Aorta (tissue), 5 donors: Measurements from ENCODE around the gene ZC2HC1B. TPM values are rescaled to one million over a fixed set of nuclear protein-coding genes. Genes with fewer than 3 reads are reported as not detected.
"Not testable (repeated sequence)": the region's sequence is repeated elsewhere in the genome, so short reads cannot be mapped to it uniquely, and the experiment has no call there.

Source experiments
- ATAC-seq: fragments of 200-7000 bp; cut with Tn5 transposase; one replicate; pipeline ENCODE4 v1.9.1; 2022; ENCODE audit warnings: moderate library complexity; ENCODE audit not compliant: low FRiP score
- DNase-seq, 2 donors: peaks; one replicate each; pipeline ENCODE4 v3.0.0-alpha.2; 2020
- H3K27ac ChIP-seq, 2 donors: one replicate each; pipeline ENCODE4 v1.5.1; 2013; ENCODE audit warnings: low read length in 2 of 2, mild to moderate bottlenecking in 2 of 2, moderate library complexity in 2 of 2, control low read depth in 1 of 2, inconsistent platforms in 1 of 2, low read depth in 1 of 2
- H3K27me3 ChIP-seq, 2 donors: one replicate each; pipeline ENCODE4 v1.6.1; 2013; ENCODE audit warnings: control low read depth in 1 of 2, low read length in 1 of 2, mild to moderate bottlenecking in 1 of 2, moderate library complexity in 1 of 2; ENCODE audit not compliant: insufficient read depth in 2 of 2, control insufficient read depth in 1 of 2
- H3K36me3 ChIP-seq, 2 donors: one replicate each; pipeline ENCODE4 v1.6.1; 2013; ENCODE audit warnings: control low read depth in 1 of 2, low read length in 1 of 2, mild to moderate bottlenecking in 1 of 2; ENCODE audit not compliant: insufficient read depth in 2 of 2, control insufficient read depth in 1 of 2
- H3K4me1 ChIP-seq, 2 donors: one replicate each; pipeline ENCODE4 v1.6.1; 2013; ENCODE audit warnings: low read length in 2 of 2, control low read depth in 1 of 2, mild to moderate bottlenecking in 1 of 2, moderate library complexity in 1 of 2; ENCODE audit not compliant: insufficient read depth in 2 of 2, control insufficient read depth in 1 of 2
- H3K4me3 ChIP-seq, 2 donors: one replicate each; pipeline ENCODE4 v1.5.1; 2013; ENCODE audit warnings: low read length in 2 of 2, control low read depth in 1 of 2, mild to moderate bottlenecking in 1 of 2
- H3K9me3 ChIP-seq: one replicate; pipeline ENCODE4 v1.6.1; 2013; ENCODE audit warnings: mild to moderate bottlenecking, low read length; ENCODE audit not compliant: control insufficient read depth
- WGBS, 2 donors: extraction: QIAGEN DNeasy Blood & Tissue Kit; methylation state at CpG; one replicate each; pipeline ENCODE4 v1.1.7; 2013; 5-methylcytosine and 5-hydroxymethylcytosine counted together
- intact Hi-C, 2 donors: fragments of 100-400 bp; cut with DNase I; formaldehyde crosslinking; loops; one replicate each; pipeline versions ENCODE4 v1.14.2 to v1.15.0; 2022
- polyA plus RNA-seq, 2 donors: library from polyadenylated mRNA; stranded (reverse); fragments of 200-250 nt; gene quantifications; one replicate each; pipeline ENCODE4 v1.2.3, GENCODE V29; 2013
- total RNA-seq, 2 donors: library from RNA; stranded (reverse); fragmentation: NEBNext Ultra II Directional; extraction: Animal tissue kit (Norgen Biotek cat#: 25700); gene quantifications; one replicate each; pipeline ENCODE4 v1.2.1, GENCODE V29; 2021
- donor health status: healthy with polysubstance abuse.
- donor health status: Bipolar disorder and iron deficiency.
- donor health status: DM: no; HTN: no; CAD: no.
- donor health status: DM: no; HTN: no; CAD: no.
- donor health status: DM: yes; HTN: yes; CAD: no.

ZC2HC1B gene
- total and polyA plus RNA-seq, 4 donors = not detected

DNA sequence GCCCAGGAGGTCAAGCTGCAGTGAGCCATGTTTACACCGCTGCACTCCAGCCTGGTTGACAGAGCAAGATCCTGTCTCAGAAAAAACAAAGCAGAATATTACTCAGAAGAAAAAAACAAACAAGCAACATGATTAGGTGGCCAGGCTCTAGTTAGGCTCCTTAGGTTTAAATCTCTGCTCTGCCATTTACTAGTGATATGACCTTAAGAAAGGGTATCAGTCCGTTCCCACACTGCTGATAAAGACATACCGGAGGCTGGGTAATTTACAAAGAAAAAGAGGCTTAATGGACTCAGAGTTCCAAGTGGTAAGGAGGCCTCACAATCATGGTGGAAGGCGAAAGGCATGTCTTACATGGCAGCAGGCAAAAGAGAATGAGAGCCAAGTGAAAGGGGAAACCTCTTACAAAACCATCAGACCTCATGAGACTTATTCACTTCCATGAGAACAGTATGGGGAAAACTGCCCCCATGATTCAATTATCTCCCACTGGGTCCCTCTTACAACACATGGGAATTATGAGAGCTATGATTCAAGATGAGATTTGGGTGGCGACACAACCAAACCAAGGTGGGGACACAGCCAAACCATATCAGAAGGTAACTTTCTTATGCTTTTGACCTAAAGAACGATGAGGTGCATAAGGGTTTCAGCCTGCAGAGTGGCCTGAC is 23.5 kb upstream of the ZC2HC1B start:
- peaks cover 0 to 1% of the 10 kb centered on the region in 2 donors for H3K36me3 ChIP-seq
- no peak overlapping the region for H3K27ac ChIP-seq
- intact Hi-C loops = loop anchor here (5.0 to 10.0 kb wide), 5 partner anchors 163 to 266 kb away; partner anchors contain the start of genes PHACTR2 (in 2 of the 2) and PLAGL1 (in 1 of the 2)
- H3K4me3 ChIP-seq = no peak overlapping the region
- no peaks in the 10 kb centered on the region for H3K9me3 ChIP-seq
- 93 to 96% methylated on average over 6 of the region's 6 CpGs for WGBS, 2 donors
- DNase-seq (no peak), ATAC-seq (no peak)
- peaks cover 0 to 10% of the 10 kb centered on the region in 2 donors for H3K4me1 ChIP-seq
- no peaks in the 10 kb centered on the region for H3K27me3 ChIP-seq

- intact Hi-C loops = loop anchor here (5.0 to 10.0 kb wide), 5 partner anchors 162 to 268 kb away; partner anchors contain the start of genes PHACTR2 (in 2 of the 2) and PLAGL1 (in 1 of the 2)
- 2% methylated on average over 7 of the region's 7 CpGs for WGBS, 2 donors
Measured at GRCh38 chr6:143842461-143842901, 21.8 kb upstream of the ZC2HC1B start.

DNA sequence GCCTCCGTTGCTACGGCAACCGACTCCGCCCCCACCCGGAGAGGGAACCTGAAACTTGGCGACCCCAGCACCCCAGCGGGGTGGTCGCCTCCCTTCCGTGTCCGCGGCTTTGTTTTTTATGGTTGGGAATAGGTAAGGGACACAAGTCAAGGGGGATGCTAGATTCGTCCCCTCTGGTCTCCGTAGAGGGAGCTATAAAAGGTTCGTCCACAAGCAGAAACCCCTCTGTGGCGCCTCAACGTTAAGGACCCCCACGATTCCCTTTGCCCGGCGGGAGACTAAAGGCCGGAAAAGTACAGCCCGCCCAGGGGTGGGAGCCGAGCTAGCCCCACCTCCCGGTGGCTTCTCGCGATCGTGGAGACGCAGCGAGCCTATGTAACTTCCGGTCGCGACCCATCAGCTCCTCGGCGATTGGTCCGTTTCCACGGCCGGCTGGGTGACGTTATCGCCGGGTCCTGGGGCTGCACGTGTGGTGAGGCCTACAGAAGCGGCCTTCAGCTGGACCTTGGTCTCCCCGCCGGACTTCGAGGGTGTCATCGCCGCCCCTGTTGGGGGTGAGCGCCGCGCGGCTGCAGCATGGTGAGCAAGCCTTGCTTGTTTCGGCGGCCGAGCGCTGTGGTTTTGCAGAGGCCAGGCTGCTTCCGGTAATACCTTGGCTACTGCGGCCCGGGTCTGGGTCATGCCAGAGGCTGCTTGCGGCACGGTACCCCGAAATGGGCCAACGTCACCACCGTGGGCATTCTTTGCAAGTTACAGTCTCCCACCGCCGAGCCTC is 21.2 kb upstream of the ZC2HC1B start, which contains the start of gene LTV1:
Gene LTV1 (plus strand): TSS at position 437 of the 775 bp plus-strand sequence. CDS start 140 bp downstream, at position 577.
- 0 to 1% methylated on average over 64 of the region's 64 CpGs for WGBS, 2 donors
- Histone ChIP-seq H3K9me3 (no peaks in the 10 kb centered on the region), H3K4me1 (peaks cover 0 to 10% of the 10 kb centered on the region in 2 donors), H3K27ac (peak within 1 kb of the TSS; percentile 84 to 92), H3K27me3 (no peaks in the 10 kb centered on the region), H3K4me3 (peak within 1 kb of the TSS; percentile 56 to 71), H3K36me3 (peaks cover 0 to 1% of the 10 kb centered on the region in 2 donors)
- intact Hi-C loops = loop anchor here (5.0 to 10.0 kb wide), 5 partner anchors 162 to 268 kb away; partner anchors contain the start of genes PHACTR2 (in 2 of the 2) and PLAGL1 (in 1 of the 2)
- ATAC-seq (peak; percentile 100), DNase-seq (peak; percentile 98)

More at GRCh38 chr6:143842461-143842901, 21.8 kb upstream of the ZC2HC1B start:
- peak; percentile 74 for ATAC-seq
- Histone ChIP-seq H3K9me3 (no peaks in the 10 kb centered on the region), H3K4me1 (peaks cover 0 to 10% of the 10 kb centered on the region in 2 donors), H3K36me3 (peaks cover 0 to 1% of the 10 kb centered on the region in 2 donors), H3K27me3 (no peaks in the 10 kb centered on the region), H3K27ac (peak overlapping the region; percentile 84 to 92), H3K4me3 (peak overlapping the region; percentile 56 to 71)
- no peak for DNase-seq

DNA sequence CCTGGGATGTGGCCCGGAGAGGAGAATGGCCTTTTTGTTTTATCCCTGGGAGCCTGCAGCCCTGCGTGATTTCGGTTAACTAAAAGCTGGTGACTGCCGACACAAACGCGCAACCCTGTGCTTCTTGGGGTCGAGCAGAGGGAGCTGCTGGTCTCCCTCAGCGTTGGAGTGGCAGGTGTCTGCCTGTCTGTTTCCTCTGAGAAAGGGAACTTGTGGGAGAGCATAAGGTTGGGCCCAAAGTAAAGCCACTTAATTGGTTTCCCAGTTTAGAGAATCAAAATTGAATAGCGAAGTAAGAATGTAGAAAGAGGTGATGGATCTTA is 20.6 kb upstream of the ZC2HC1B start:
- 1% methylated on average over 9 of the region's 9 CpGs for WGBS, 2 donors
- peaks cover 0 to 1% of the 10 kb centered on the region in 2 donors for H3K36me3 ChIP-seq
- no peaks in the 10 kb centered on the region for H3K9me3 ChIP-seq
- H3K27ac ChIP-seq = peak overlapping the region in 1 of 2 donors; percentile 26
- peak overlapping the region; percentile 43 to 71 for H3K4me3 ChIP-seq
- ATAC-seq (no peak), DNase-seq (no peak)
- H3K27me3 ChIP-seq = no peaks in the 10 kb centered on the region
- H3K4me1 ChIP-seq = peaks cover 0 to 10% of the 10 kb centered on the region in 2 donors
- intact Hi-C loops = loop anchor here (5.0 to 10.0 kb wide), 5 partner anchors 161 to 269 kb away; partner anchors contain the start of genes PHACTR2 (in 2 of the 2) and PLAGL1 (in 1 of the 2)

DNA sequence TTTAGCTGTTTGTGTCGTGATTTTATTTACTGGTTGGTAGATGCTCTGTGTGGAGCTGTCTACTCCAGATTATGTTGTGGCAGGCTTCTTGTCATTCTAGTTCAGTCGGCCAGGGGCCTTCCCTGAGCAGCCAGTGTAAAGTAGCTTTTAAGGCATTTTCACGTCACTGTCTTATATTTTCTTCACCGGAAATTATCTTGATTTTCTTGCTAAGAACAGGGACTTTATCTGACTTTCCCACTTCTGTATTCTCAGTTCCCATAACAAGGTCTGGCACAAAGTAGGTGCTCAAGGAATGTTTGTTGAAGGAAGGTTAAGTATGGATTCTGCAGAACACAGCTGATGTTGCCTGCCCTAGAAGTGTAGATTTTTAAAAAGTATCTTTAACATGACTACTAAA is 20.3 kb upstream of the ZC2HC1B start:
- intact Hi-C loops = loop anchor here (5.0 to 10.0 kb wide), 5 partner anchors 161 to 269 kb away; partner anchors contain the start of genes PHACTR2 (in 2 of the 2) and PLAGL1 (in 1 of the 2)
- Histone ChIP-seq H3K27me3 (no peaks in the 10 kb centered on the region), H3K9me3 (no peaks in the 10 kb centered on the region), H3K4me1 (peaks cover 0 to 10% of the 10 kb centered on the region in 2 donors), H3K36me3 (peaks cover 0 to 1% of the 10 kb centered on the region in 2 donors), H3K27ac (peak overlapping the region in 1 of 2 donors; percentile 7), H3K4me3 (peak overlapping the region; percentile 43 to 71)
- ATAC-seq = no peak
- WGBS, 2 donors = 10 to 11% methylated on average over 4 of the region's 4 CpGs
- no peak for DNase-seq

DNA sequence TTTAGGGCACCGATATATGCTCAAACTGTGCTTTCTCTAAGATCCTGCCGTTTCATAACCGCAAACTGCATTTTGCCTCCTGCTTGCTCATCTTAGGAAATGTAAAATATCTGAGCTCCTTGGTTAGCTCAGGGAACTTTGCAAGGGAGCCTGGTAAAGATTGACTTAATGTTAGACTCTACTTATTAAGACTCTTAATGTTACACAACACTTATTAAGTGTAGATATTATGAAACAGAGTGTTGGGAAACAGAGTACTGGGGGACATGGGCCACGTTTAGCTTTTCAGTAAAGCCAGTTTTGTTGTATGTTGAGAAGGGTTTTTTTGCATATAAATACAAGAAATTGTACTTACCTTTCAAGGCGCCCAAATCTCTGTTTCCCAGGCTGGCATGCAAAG is 19.2 kb upstream of the ZC2HC1B start:
- no peak overlapping the region for H3K27ac ChIP-seq
- no peak overlapping the region for H3K4me3 ChIP-seq
- H3K36me3 ChIP-seq = peaks cover 1 to 5% of the 10 kb centered on the region in 2 donors
- no peak for DNase-seq
- no peaks in the 10 kb centered on the region for H3K9me3 ChIP-seq
- WGBS, 2 donors = 88 to 91% methylated on average over 5 of the region's 5 CpGs
- peaks cover 0 to 5% of the 10 kb centered on the region in 2 donors for H3K4me1 ChIP-seq
- intact Hi-C loops = loop anchor here (5.0 to 10.0 kb wide), 4 partner anchors 112 to 270 kb away; partner anchors contain the start of genes PHACTR2 (in 1 of the 2) and PLAGL1 (in 1 of the 2)
- ATAC-seq = no peak
- no peaks in the 10 kb centered on the region for H3K27me3 ChIP-seq

DNA sequence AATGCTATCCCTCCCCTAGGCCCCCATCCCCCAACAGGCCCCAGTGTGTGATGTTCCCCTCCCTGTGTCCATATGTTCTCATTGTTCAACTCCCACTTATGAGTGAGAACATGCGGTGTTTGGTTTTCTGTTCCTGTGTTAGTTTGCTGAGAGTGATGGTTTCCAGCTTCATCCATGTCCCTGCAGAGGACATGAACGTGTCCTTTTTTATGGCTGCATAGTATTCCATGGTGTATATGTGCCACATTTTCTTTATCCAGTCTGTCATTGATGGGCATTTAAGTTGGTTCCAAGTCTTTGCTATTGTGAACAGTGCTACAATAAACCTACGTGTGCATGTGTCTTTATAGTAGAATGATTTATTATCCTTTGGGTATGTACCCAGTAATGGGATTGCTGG is 12.6 kb upstream of the ZC2HC1B start:
- H3K36me3 ChIP-seq, intact Hi-C loops, H3K27ac ChIP-seq, DNase-seq, H3K4me1 ChIP-seq, ATAC-seq, H3K27me3 ChIP-seq, H3K9me3 ChIP-seq, H3K4me3 ChIP-seq: not testable (repeated sequence)
- 96 to 97% methylated on average over 3 of the region's 3 CpGs for WGBS, 2 donors

- ATAC-seq, DNase-seq, H3K36me3 ChIP-seq, H3K4me3 ChIP-seq, H3K27me3 ChIP-seq, H3K27ac ChIP-seq, H3K4me1 ChIP-seq, H3K9me3 ChIP-seq, intact Hi-C loops: not testable (repeated sequence)
- WGBS, 2 donors = 99 to 100% methylated on average over 1 of the region's 1 CpG
Measured at GRCh38 chr6:143855057-143855456, 9.2 kb upstream of the ZC2HC1B start.
